Measurements from ENCODE around the gene KBTBD2.
"Not testable (repeated sequence)": the region's sequence is repeated elsewhere in the genome, so short reads cannot be mapped to it uniquely, and the experiment has no call there.

The KBTBD2 gene

DNA sequence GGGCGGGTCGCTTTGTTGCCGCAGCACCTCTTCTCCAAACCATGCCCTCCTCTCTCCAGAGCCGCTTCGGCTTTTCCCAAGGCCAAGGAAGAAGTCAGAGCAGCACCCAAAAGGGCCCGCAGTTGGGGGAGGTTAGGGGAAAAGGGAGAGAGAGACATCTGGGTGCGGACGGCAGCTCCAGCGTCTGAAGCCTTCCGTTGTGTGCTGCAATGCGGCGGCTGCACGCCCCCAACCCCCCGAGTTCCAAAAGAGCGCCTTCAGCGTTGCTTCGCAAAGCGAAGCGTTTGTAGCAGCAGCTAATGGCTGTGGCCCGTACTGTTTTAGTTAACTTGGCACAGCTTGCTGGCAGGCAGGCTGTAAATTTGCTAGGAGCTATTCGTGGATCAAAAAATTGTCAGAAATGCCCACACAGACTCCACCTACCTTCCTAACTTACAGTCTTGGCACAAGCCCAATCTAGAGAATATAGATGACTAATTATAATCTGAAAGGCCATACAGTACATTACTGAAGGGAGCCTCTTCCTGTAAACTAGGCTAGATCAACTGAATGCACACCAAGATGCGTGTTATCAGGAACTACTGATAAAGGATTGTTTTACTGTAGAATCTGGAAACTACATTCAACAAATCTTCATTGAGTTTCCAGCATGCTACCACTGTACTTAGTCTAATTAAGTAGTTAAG lies 1.1 kb upstream of the KBTBD2 start:
- peak; percentile 27 for DNase-seq

DNA sequence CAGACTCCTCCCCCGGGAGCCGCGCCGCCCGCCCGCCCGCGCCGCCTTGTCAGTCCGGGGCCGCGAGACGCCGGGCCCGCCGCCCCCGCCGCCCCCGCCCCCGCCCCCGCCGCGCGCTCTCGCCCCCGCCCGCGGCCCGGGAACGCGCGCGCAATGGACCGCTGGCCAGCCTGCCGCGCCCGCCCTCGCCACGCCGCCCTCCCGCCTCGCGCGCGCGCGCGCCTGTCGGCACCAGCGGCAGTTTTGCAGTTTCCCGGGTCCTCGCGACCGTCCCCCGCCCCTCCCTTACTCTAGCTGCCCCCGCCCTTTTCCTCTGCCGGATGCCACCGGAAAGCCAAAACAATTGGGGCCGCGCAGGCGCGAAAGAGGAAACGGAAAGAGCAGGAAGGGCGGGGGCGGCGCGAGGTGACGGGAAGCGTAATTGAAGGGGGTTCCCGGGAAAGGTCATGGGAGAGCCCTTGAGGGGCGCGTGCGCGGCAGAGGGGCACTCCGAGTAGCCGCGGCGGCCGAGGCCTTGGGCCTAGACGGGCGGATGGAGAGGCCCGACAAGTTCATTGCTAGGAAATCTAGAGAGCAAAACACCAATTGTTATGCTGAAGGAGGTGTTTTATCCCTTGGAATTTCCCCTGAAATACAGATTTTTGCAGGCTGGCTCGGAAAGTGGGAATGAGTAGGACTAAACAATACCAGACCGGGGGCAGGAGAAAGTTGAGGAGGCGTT lies 400 bp upstream of the KBTBD2 start:
- peak; percentile 97 for DNase-seq

DNA sequence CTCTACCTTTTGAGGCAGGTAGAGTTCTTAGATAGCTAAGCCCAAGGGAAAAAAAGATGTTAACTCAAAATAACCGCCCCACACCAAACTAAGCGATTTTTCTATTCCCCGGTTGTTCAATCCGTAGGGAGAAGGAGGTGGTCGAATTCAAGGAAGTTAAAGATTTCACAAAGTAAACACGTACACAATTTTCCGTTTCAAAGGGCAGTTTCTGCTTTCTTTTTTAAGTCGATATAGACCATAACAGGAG lies 842 bp downstream of the KBTBD2 start:
- no peak for DNase-seq

GRCh38 chr7:32890010-32890792 lies 1.4 kb downstream of the KBTBD2 start:
- DNase-seq: no peak

DNA sequence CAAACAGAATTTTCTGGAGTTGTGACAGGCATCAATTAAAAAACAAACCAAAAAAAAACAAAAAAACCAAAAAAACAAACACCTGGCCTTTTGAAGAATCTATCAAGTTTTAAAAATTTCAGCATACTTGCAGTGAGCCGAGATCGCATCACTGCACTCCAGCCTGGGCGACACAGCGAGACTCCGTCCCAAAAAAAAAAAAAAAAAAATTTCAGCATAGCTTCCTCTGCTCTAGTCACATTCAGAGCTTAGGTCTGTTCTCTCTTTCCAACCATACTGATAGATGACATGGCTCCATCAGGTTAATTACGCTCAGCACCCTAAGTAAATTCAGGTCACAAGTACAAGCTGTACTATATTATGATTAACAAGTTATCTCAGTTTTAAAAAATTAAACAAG lies 3.1 kb downstream of the KBTBD2 start:
- DNase-seq: no peak

DNA sequence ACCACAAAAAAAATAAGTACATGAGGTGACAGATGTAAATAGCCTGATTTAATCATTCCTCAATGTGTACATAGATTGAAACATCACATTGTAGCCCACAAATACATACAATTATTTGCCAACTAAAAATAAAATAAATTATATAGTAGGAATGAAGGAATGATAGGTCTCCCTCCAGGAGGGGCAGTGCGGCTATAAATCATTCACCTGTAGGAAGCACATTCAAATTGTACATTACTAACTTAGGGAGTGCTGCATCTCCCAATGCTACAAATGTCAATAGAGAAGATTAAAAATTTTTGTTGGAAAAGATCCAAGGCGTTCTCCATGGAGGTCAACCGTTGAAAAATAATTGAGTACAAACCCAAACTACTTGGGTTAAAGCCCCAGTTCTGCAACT lies 4.2 kb downstream of the KBTBD2 start:
- DNase-seq: no peak

- DNase-seq: no peak
Measured at GRCh38 chr7:32881074-32881982, 10.2 kb downstream of the KBTBD2 start.

DNA sequence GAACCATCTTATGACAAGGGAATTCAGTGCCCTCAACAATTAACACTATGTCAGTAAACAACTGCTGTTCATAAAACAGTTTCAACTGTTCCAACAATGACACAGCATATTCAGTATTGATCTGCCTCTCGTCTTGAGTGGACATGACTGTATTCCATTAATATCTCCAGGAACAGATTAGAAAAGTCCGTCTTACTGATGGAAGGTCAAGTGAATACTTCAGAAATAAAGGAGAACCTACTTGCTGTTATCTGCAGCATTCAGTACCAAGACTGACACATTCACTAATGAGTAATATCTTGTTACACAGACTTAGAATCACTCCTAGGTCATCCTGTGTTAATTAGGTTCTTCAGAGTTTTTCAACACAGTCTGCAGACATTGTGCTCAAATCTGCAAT lies 12.1 kb downstream of the KBTBD2 start:
- no peak for DNase-seq

DNA sequence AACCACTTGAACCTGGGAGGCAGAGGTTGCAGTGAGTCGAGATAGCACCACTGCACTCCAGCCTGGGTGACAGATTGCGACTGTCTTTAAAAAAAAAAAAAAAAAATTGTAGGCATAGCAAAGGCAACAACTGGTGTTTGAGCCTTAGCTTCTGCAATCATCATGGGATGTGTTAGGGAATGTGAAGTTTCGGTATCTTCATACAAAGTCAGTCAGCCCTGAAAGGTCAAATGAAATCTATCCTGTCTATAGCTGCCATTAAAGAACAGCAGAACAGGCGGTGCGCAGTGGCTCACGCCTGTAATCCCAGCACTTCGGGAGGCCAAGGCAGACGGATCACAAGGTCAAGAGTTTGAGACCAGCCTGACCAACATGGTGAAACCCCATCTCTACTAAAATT lies 13.5 kb downstream of the KBTBD2 start:
- DNase-seq: not testable (repeated sequence)

- no peak for DNase-seq
Measured at GRCh38 chr7:32872421-32872820, 19.1 kb downstream of the KBTBD2 start.

GRCh38 chr7:32871624-32872371 lies 19.8 kb downstream of the KBTBD2 start:
- DNase-seq: no peak

DNA sequence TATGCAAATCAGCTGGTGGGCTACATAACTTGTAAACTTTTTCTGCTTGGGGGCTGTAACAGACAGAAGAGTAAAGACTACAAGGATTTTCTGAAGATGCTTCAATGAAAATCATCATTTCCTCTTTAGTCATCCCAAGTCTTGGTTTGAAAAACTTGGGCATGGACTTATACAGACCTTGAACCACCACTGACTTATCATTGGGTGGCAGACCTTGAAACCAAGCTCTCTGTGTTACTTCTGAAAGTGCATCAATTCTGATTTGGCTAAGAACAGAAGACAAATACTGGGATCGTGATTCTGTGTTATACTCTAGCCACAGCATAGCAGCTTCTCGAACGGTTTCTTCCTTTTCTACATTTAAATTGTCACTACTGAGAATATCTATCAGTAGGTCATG lies 21.3 kb downstream of the KBTBD2 start:
- no peak for DNase-seq

GRCh38 chr7:32869716-32870115 lies 21.8 kb downstream of the KBTBD2 start:
- no peak for DNase-seq

DNA sequence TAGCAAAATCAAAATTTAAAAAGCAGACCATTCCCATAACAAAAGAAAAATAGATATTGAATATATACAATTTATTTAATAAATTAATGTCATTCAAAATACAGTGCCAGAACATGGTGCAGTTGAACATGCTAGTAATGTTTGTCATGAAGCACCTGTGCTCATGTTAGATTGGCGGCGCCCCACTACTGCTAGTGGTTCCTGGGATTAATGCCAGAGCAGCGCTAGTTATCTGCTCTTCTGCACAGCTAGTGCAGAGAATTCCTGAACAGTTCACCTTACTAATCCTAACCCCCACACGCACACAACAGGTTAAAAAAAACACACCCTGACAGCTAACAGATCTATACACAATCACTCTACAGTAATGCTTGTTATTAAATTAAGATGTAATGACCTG lies 23.4 kb downstream of the KBTBD2 start:
- DNase-seq: no peak

DNA sequence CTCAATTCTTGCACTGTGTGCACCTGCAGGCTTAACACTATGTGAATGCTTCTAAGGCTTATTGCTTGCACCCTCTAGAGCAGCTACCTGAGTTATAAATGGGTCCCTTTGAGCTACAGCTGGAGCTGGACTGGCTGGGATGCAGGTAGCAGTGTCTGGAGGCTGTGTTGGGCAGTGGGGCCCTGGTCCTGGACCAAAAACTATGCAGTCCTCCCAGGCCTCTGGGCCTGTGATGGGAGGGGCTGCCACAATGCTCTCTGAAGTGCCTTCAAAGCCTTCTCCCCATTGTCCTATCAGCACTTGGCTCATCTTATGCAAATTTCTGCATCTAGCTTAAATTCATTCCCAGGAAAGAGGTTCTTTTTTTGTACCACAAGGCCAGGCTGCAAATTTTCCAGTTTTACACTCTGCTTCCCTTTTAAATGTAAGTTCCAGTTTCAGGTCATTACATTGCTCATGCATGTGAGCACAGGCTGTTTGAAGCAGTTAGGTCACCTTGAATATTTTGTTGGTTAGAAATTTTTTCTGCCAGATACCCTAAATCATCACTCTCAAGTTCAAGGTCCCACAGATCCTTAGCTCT lies 26.0 kb downstream of the KBTBD2 start:
- no peak for DNase-seq

DNA sequence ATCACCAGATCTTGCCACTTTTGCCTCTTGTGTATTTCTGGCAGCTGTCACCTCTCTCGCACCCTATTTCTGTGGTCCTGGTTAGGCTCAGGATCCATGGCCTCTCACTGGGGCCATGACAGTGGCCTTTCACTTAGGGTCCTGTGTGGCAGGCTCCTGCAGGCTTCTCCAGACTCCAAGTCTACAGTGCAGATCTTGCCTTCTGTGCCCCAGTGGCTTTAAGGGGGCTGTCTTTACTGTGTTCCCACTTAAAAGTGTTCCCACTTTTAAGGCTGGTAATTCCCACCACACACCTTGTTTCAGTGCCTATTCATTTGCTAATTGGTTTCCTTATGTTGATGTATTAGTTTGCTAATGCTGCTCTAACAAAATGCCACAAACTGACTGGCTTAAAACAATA lies 27.7 kb downstream of the KBTBD2 start:
- not testable (repeated sequence) for DNase-seq

GRCh38 chr7:32860090-32860489 lies 31.5 kb downstream of the KBTBD2 start:
- no peak for DNase-seq

DNA sequence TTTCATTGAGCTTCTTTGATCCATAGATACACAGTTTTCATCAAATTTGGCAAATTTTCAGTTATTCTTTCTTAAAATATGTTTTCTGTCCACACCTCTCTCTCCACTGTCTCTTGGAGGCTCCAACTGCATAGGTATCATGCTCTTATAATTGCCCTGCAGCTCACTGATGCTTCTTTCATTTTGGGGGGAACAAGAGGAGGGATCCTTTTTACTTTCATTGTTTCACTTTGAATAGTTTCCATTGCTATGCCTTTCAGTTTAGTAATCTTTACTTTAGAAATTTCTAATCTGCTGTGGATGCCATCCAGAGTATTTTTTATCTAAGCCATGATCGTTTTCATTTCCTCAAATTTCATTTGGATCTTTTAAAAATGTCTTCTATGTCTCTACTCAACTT lies 32.9 kb downstream of the KBTBD2 start:
- no peak for DNase-seq

DNA sequence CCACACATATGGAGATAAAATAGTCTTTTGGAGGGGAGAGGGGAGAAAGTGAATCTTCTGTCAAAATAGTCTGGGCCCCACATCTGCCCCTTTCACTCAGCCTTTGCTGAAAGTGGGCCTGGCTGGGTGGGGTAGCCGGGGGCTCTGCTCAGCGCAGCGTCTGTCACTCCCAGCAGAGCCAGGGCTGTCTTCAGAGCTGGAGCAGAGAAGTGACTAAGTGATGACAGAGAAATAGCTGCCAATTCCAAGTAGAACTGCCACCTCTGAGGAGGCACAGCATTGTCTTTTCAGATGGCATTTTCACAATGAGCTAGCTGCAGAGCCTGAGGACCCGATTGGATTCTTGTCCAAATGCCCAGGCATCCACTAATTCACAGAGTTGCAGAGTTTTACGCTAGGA lies 34.5 kb downstream of the KBTBD2 start:
- not testable (repeated sequence) for DNase-seq

DNA sequence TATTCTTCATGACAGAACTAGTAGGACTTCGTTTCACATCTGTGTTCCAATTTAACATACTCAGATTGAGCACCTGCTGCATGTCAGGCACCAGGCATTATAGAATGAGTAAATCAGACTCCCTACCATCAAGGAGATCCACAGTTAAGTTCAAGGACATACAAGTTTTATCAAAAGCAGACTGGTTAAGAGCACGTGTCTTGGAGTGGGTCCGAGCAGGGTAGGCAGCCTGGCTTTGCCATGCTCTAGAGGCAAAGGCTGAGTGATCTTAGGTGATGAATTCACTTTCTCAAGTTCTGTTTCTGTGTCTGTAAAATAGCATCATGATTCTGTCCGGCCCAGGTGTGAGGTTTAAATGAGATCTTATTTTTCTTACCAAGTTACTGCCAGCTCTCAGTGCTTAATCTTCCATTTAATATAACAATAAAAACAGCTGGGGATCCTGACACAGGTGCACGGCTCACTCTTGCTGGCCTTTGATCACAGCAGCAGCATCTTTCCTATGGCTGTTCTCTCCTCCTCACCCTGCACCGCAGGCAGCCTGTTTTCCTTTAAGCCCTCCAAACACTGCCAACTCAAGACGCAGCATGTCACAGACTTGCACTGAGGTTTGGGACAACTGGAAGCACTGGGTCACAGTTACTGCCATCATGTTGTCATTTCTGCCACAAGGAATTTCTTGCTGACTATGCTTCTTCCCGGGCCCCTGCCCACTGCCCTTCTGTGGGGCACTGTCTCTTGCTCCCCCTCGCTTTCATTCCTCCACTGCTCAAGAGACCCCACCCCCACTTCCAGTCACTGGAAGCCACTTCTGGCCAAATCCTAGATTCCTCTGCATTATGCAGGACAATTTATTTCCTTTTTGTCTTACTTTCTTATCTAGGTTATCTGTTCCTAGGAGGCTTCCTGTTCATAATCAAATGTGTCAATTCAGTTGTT lies 35.5 kb downstream of the KBTBD2 start:
- DNase-seq: not testable (repeated sequence)

- not testable (repeated sequence) for DNase-seq
Measured at GRCh38 chr7:32850654-32851053, 40.9 kb downstream of the KBTBD2 start.

Data from activated CD8-positive, alpha-beta memory T cell treated with anti-CD3 and anti-CD28 coated beads, Interleukin-2, amount 50 U/mL, for 4 hours (primary cell).